ENCODE measurements around the gene ACTC1.

DNA sequence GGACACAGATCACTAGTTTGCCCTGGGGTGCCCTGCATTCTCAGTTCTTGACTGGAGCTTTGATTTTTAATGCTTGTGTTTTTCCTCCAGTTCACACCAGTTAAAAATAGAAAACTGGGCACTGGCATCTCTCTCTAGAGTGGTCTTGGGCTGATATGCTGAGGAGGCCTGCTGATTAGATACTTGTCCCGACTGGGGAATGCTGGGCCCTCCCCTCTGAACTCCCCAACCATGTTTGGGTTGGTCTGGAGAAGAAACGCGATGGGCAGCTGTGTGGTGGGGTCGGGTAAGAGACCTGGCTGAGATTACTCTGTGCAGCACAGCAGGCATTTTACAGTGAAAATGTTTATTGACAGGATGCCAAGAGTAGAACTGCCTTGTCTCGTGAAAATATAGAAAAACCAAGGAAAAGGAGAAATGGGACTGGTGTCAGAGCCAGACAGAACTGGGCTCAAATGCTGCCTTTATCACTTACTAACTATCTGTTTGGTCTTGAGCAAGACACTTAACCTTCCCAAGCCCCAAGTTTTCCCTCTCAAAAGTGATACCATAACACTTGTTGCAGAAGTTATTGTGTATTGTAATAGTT is 1.6 kb upstream of the ACTC1 start:
- TF ChIP-seq CTCF (conservative IDR thresholded peaks at IDR 0.05) (no peak), ZFX (IDR thresholded peaks at IDR 0.05) (no peak)
